ENCODE data around the gene TMC7. TPM values are rescaled to one million over a fixed set of nuclear protein-coding genes. Genes with fewer than 3 reads are reported as not detected.

Gene TMC7
- total RNA-seq, 1 experiment from 2014 or later: 4.3 TPM

GRCh38 chr16:19031738-19032137 is 48.0 kb downstream of the TMC7 start:
- Mint-ChIP-seq H3K4me1 (no peaks in the 10 kb centered on the region), H3K4me3 (no peak overlapping the region), H3K9me3 (peaks cover 0 to 5% of the 10 kb centered on the region in 2 experiments; a peak in 3 of 5 replicates), H3K36me3 (ENCODE audit: insufficient read depth in 1 of 3, low read depth in 3 of 3) (peaks cover 0 to 8% (median 7%) of the 10 kb centered on the region in 3 experiments; a peak in 5 of 7 replicates), H3K27ac (no peak overlapping the region), H3K27me3 (ENCODE audit: low read depth) (no peaks in the 10 kb centered on the region)
- no peak overlapping the region for H3K4me2 ChIP-seq (ENCODE audit: insufficient read depth, insufficient read length, low read length)
- H3K9me3 ChIP-seq (ENCODE audit: control insufficient read depth, low read depth, low read length): no peaks in the 10 kb centered on the region
- no peak overlapping the region for H2BK5ac ChIP-seq (ENCODE audit: insufficient read length, low read length)
- H2BK20ac ChIP-seq (ENCODE audit: low read depth, low read length, poor library complexity, severe bottlenecking): no peak overlapping the region
- H3T11ph ChIP-seq (ENCODE audit: low read length): no peak overlapping the region
- H2BK12ac ChIP-seq (ENCODE audit: insufficient read length, low read depth, low read length): no peak overlapping the region
- H2BK15ac ChIP-seq (ENCODE audit: low read depth, low read length): no peak overlapping the region
- no peak overlapping the region for H3K4ac ChIP-seq (ENCODE audit: low read depth, low read length)
- H3K23ac ChIP-seq (ENCODE audit: insufficient read length, low read depth, low read length): no peak overlapping the region
- H4K20me1 ChIP-seq (ENCODE audit: control insufficient read depth, insufficient read depth, insufficient read length): no peaks in the 10 kb centered on the region
- WGBS (ENCODE audit: extremely low coverage, insufficient read length, low lambda C conversion rate): no CpG with 5 or more reads among the region's 4 CpGs
- H3K18ac ChIP-seq (ENCODE audit: insufficient read length, low read depth, low read length): no peak overlapping the region
- no peak overlapping the region for H2AFZ ChIP-seq (ENCODE audit: low read length)
- H2BK120ac ChIP-seq (ENCODE audit: low read depth, low read length, poor library complexity, severe bottlenecking): no peak overlapping the region
- H2AK5ac ChIP-seq (ENCODE audit: insufficient read length, low read length): no peak overlapping the region
- no peak overlapping the region for H3K27ac ChIP-seq (ENCODE audit: insufficient read length, low read depth, low read length)
- H3K9ac ChIP-seq (ENCODE audit: extremely low read depth, insufficient read length, low read length): no peak overlapping the region
- H3K56ac ChIP-seq (ENCODE audit: insufficient read length, low read depth, low read length): no peak overlapping the region
- H4K5ac ChIP-seq (ENCODE audit: insufficient read length, low read depth, low read length): no peak overlapping the region
- H3K23me2 ChIP-seq (ENCODE audit: insufficient read length, low read depth, low read length, poor library complexity, severe bottlenecking): no peaks in the 10 kb centered on the region
- no peaks in the 10 kb centered on the region for H3K79me1 ChIP-seq (ENCODE audit: insufficient read depth, low read depth, low read length, poor library complexity, severe bottlenecking)
- no peak overlapping the region for H4K91ac ChIP-seq (ENCODE audit: insufficient read length, low read depth, low read length)
- no peak overlapping the region for H3K14ac ChIP-seq (ENCODE audit: insufficient read depth, low read length)
- TF ChIP-seq CTCF (conservative IDR thresholded peaks at IDR 0.05): no peak
- no peaks in the 10 kb centered on the region for H3K79me2 ChIP-seq (ENCODE audit: insufficient read depth, low read length)
- H3K27me3 ChIP-seq (ENCODE audit: insufficient read depth, low read length): no peaks in the 10 kb centered on the region
- no peak for DNase-seq
- H3K4me1 ChIP-seq (ENCODE audit: insufficient read depth, low read length): no peaks in the 10 kb centered on the region
- H4K8ac ChIP-seq (replicated peaks; ENCODE audit: insufficient read length, low read depth, low read length): no peak overlapping the region
